GM08714 (cell line): ENCODE results near the gene GOPC.
A peak's percentile ranks its signal among the peaks of the same experiment; 100 is the strongest.
"Not testable (repeated sequence)": the region's sequence is repeated elsewhere in the genome, so short reads cannot be mapped to it uniquely, and the experiment has no call there.

Experiments
- H3K4me3 ChIP-seq: fragments of 200-500 bp; sonication (Bioruptor generic); 2 replicates; pipeline ENCODE4 v1.5.1; 2014; ENCODE audit warnings: mild to moderate bottlenecking, low read length, inconsistent platforms
- ZNF274 ChIP-seq: IDR thresholded peaks from 2 replicates; pipeline ENCODE4 v1.6.1; 2012; ENCODE audit warnings: mild to moderate bottlenecking, low read depth, low read length

GOPC gene

GRCh38 chr6:117602151-117602898 is at the start of gene GOPC:
Gene GOPC (minus strand): TSS chr6:117602511. CDS start chr6:117602288, 223 bp downstream.
- no peak for TF ChIP-seq ZNF274
- H3K4me3 ChIP-seq: peak within 1 kb of the TSS; percentile 81

GRCh38 chr6:117651984-117652383 is 49.7 kb upstream of the GOPC start:
- not testable (repeated sequence) for H3K4me3 ChIP-seq

- no peak for TF ChIP-seq ZNF274
- H3K4me3 ChIP-seq: no peak overlapping the region
Observed at GRCh38 chr6:117642976-117643375, 40.7 kb upstream of the GOPC start.

GRCh38 chr6:117637770-117638169 is 35.5 kb upstream of the GOPC start:
- no peak for TF ChIP-seq ZNF274

GRCh38 chr6:117629119-117629660 is 26.9 kb upstream of the GOPC start:
- H3K4me3 ChIP-seq: no peak overlapping the region
- no peak for TF ChIP-seq ZNF274

More at GRCh38 chr6:117637770-117638169, 35.5 kb upstream of the GOPC start:
- H3K4me3 ChIP-seq: no peak overlapping the region

GRCh38 chr6:117627533-117627932 is 25.2 kb upstream of the GOPC start:
- no peak overlapping the region for H3K4me3 ChIP-seq
- no peak for TF ChIP-seq ZNF274

GRCh38 chr6:117624869-117625481 is 22.7 kb upstream of the GOPC start:
- H3K4me3 ChIP-seq: no peak overlapping the region
- TF ChIP-seq ZNF274: no peak

- no peak for TF ChIP-seq ZNF274
- H3K4me3 ChIP-seq: no peak overlapping the region
Observed at GRCh38 chr6:117619178-117619577, 16.9 kb upstream of the GOPC start.

GRCh38 chr6:117617210-117618035 is 15.1 kb upstream of the GOPC start:
- TF ChIP-seq ZNF274: no peak
- H3K4me3 ChIP-seq: no peak overlapping the region

GRCh38 chr6:117616391-117617209 is 14.3 kb upstream of the GOPC start:
- TF ChIP-seq ZNF274: no peak
- no peak overlapping the region for H3K4me3 ChIP-seq

GRCh38 chr6:117615750-117616390 is 13.6 kb upstream of the GOPC start:
- no peak overlapping the region for H3K4me3 ChIP-seq
- no peak for TF ChIP-seq ZNF274

- H3K4me3 ChIP-seq: no peak overlapping the region
- no peak for TF ChIP-seq ZNF274
Observed at GRCh38 chr6:117613920-117614560, 11.7 kb upstream of the GOPC start.

- TF ChIP-seq ZNF274: no peak
- no peak overlapping the region for H3K4me3 ChIP-seq
Observed at GRCh38 chr6:117607511-117607910, 5.2 kb upstream of the GOPC start.
